Right atrium auricular region (tissue), 2 donors: ENCODE measurements around the gene KCNQ1OT1. TPM values are rescaled to one million over a fixed set of nuclear protein-coding genes. Genes with fewer than 3 reads are reported as not detected.

Experiments
- DNase-seq: peaks from one replicate; pipeline ENCODE4 v3.0.0-alpha.2; 2019; ENCODE audit warnings: low spot score
- H3K27ac ChIP-seq, 2 donors: fragments of 200-600 bp; sonication (generic); 1 replicate in 1 of 2; 2 replicates in 1 of 2; pipeline ENCODE4 v1.5.1; 2016 to 2019
- H3K27me3 ChIP-seq, 2 donors: fragments of 200-600 bp; sonication (generic); one replicate each; pipeline versions ENCODE4 v1.5.1 to v1.6.0; 2017 to 2019
- H3K36me3 ChIP-seq: fragments of 200-600 bp; sonication (generic); one replicate; pipeline ENCODE4 v1.5.1; 2016
- H3K4me1 ChIP-seq, 2 donors: fragments of 200-600 bp; sonication (generic); one replicate each; pipeline versions ENCODE4 v1.5.1 to v1.6.0; 2017 to 2019
- H3K4me3 ChIP-seq, 2 donors: fragments of 200-600 bp; sonication (generic); 1 replicate in 1 of 2; 2 replicates in 1 of 2; pipeline ENCODE4 v1.5.1; 2017 to 2019; ENCODE audit warnings: mild to moderate bottlenecking in 1 of 2, moderate library complexity in 1 of 2
- H3K9me3 ChIP-seq, 2 donors: fragments of 200-600 bp; sonication (generic); one replicate each; pipeline ENCODE4 v1.5.1; 2019
- total RNA-seq, 2 donors: library from RNA; depleted of rRNA; stranded (reverse); fragments of >200 nt; gene quantifications; one replicate each; pipeline ENCODE4 v1.1.0, GENCODE V29; 2016
- TF ChIP-seq, protein P1 (sequence below), 2 donors: fragments of 200-600 bp; sonication (generic); IDR thresholded peaks; one replicate each; pipeline ENCODE4 v1.5.1; 2019; ENCODE audit warnings: antibody characterized with exemption in 2 of 2

KCNQ1OT1 gene
- total RNA-seq, 2 donors from 2014 or later = 0.35 to 0.37 TPM

DNA sequence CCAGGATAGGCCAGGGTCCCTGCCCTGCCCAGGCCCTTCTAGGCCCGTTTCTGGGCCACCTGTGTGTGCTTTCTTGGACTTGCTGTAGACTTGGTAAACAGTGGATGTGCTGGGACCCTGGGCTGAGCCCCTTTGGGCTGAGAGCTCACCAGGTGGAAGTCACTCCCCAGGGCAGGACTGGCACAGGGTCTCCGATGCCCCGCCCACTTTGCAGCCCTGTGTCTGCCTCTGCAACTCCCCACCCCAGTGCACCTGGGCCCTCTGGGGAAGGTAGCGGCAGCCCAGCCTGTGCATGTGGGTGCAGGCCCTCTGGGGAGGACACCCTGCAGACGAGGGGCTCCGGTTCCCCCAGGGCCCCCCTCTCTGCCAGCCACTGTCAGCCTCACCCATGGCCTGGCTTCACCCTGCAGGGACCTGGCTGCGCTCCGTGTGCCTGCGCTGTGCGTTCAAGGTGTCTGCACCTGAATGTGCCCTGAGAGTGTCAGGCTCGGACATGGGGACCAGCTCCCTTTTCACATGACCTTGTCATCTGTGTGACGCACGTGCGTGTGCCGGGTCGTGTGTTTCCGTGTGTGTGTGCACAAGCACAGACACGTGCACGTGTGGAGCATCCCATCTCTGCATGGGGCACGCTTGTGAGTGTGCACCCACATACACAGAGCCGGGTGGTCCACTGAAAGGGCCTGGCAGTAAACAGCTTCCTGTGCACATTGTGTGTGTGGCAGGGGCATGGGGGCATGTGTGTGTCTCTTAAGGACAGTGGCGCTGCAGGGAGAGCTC, 118.5 kb downstream of the KCNQ1OT1 start:
- TF ChIP-seq, protein P1, sequence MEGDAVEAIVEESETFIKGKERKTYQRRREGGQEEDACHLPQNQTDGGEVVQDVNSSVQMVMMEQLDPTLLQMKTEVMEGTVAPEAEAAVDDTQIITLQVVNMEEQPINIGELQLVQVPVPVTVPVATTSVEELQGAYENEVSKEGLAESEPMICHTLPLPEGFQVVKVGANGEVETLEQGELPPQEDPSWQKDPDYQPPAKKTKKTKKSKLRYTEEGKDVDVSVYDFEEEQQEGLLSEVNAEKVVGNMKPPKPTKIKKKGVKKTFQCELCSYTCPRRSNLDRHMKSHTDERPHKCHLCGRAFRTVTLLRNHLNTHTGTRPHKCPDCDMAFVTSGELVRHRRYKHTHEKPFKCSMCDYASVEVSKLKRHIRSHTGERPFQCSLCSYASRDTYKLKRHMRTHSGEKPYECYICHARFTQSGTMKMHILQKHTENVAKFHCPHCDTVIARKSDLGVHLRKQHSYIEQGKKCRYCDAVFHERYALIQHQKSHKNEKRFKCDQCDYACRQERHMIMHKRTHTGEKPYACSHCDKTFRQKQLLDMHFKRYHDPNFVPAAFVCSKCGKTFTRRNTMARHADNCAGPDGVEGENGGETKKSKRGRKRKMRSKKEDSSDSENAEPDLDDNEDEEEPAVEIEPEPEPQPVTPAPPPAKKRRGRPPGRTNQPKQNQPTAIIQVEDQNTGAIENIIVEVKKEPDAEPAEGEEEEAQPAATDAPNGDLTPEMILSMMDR (IDR thresholded peaks at IDR 0.05) = no peak
- H3K4me1 ChIP-seq = peaks cover 0 to 14% of the 10 kb centered on the region in 2 donors

DNA sequence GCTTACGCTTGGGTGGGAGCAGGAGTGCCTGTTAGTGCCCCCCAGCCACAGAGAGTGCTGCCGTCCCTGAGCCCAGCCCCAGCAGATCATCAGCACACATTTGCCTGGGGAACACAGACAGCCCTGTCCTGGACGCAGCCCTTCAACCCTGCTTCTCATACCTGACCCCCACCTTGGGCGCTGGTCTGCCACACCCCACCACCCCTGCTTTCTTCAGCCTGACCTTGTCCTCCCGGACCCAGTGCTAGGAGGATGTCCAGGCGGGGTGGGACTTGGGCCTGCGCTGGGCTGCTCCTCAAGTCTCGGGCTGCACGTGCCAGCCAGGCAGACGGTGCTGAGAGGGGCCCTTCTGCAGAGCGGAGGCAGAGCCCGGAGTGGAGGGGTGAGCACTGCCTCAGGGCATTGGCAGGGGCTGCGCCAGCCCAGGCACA, 119.2 kb downstream of the KCNQ1OT1 start:
- no peak for DNase-seq
- H3K4me1 ChIP-seq = peaks cover 0 to 14% of the 10 kb centered on the region in 2 donors
- H3K36me3 ChIP-seq = no peaks in the 10 kb centered on the region
- H3K27me3 ChIP-seq = no peaks in the 10 kb centered on the region
- H3K9me3 ChIP-seq = no peaks in the 10 kb centered on the region
- no peak overlapping the region for H3K4me3 ChIP-seq
- H3K27ac ChIP-seq = no peak overlapping the region
- TF ChIP-seq, protein P1 (IDR thresholded peaks at IDR 0.05) = no peak

More for the DNA sequence above, 118.5 kb downstream of the KCNQ1OT1 start:
- H3K27ac ChIP-seq = no peak overlapping the region
- H3K4me3 ChIP-seq = no peak overlapping the region
- no peaks in the 10 kb centered on the region for H3K27me3 ChIP-seq
- no peaks in the 10 kb centered on the region for H3K36me3 ChIP-seq
- DNase-seq = no peak
- no peaks in the 10 kb centered on the region for H3K9me3 ChIP-seq

DNA sequence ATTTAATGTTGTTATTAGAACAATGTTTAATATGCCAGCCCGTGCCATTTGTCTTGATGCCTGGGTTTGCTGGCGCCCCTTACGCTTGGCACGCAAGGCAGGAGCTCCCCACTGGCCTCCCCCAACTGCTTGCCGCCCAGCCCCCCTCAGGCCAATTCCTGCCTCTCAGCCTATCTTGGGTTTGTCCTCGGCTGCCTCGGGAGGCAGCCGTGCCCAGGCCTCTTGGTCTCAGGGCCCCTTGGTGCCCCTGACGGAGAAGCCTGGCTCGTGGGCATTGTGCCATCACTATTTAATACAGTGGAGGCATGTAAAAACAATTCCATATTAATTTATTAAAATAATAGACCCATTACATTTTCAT, 119.8 kb downstream of the KCNQ1OT1 start:
- peaks cover 0 to 14% of the 10 kb centered on the region in 2 donors for H3K4me1 ChIP-seq
- no peaks in the 10 kb centered on the region for H3K27me3 ChIP-seq
- no peak for DNase-seq
- H3K4me3 ChIP-seq = no peak overlapping the region
- H3K36me3 ChIP-seq = no peaks in the 10 kb centered on the region
- TF ChIP-seq, protein P1 (IDR thresholded peaks at IDR 0.05) = no peak
- H3K27ac ChIP-seq = no peak overlapping the region
- no peaks in the 10 kb centered on the region for H3K9me3 ChIP-seq

DNA sequence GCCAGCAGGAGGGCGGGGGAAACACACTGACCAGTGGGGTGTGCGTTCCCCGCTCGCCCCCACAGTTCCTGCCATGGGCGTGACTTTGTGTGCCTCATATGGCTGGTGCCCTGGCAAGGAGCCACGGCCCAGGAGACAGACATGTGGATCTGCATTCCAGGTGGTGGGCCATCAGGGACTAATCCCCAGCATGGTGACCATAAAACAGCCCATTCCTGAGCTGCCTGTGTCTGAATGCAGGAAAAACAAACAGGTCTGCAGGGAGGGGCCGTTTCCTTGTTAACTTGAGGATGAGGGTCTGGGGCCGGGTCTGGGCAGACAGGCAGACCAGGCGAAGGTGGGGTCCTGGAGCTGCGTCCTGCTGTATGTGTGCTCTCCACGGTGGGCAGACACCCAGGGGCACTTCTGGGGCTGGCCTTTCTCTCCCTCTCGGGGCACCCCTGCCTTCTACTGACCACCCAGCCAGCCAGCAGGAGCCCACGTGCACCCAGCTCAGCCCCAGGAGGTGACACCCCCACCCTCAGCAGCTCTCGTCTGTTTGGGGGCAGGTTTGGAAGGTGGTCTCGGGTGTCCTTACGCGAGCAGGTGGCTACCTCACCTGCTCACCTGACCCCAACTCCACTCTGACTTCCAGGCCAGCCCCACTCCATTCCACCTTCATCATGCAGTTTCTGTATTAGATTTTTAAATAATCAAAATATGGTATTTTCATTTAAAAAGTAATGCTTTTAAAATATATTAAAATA, 120.3 kb downstream of the KCNQ1OT1 start:
- Histone ChIP-seq H3K9me3 (no peaks in the 10 kb centered on the region), H3K36me3 (no peaks in the 10 kb centered on the region), H3K27ac (no peak overlapping the region), H3K27me3 (no peaks in the 10 kb centered on the region), H3K4me3 (no peak overlapping the region), H3K4me1 (peaks cover 0 to 14% of the 10 kb centered on the region in 2 donors)
- TF ChIP-seq, protein P1 (IDR thresholded peaks at IDR 0.05) = no peak
- DNase-seq = no peak

DNA sequence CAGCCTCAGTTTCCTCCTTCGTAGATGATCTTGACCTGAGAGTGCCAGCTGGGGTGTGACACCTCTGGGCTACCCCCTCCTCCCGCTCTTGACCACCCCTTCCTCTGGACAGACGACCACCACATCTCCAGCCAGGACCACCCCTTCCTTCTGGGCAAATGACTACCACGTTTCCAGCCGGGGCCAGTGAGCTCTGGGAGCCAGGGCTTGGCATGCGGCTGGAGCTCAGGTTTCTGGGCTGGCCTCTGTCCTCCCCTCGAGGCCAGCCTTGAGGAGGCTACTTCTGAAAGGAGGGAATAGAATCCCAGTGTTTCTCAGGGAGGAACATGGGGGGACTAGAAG, 120.9 kb downstream of the KCNQ1OT1 start:
- Histone ChIP-seq H3K27me3 (no peaks in the 10 kb centered on the region), H3K4me3 (no peak overlapping the region), H3K27ac (no peak overlapping the region), H3K36me3 (no peaks in the 10 kb centered on the region), H3K4me1 (peaks cover 0 to 14% of the 10 kb centered on the region in 2 donors), H3K9me3 (no peaks in the 10 kb centered on the region)
- DNase-seq = no peak
- TF ChIP-seq, protein P1 (IDR thresholded peaks at IDR 0.05) = no peak
